NT2/D1 (cell line): ENCODE measurements around the gene KCTD15.

Experiments
- DNase-seq: peaks from one replicate; pipeline ENCODE4 v3.0.0-alpha.2; 2011; ENCODE audit warnings: low read depth, low spot score
- H3K27me3 ChIP-seq: 2 replicates; pipeline ENCODE4 v1.6.0; 2011; ENCODE audit warnings: mild to moderate bottlenecking; ENCODE audit not compliant: insufficient read length, insufficient read depth
- H3K36me3 ChIP-seq: 2 replicates; pipeline ENCODE4 v1.6.1; 2011; ENCODE audit warnings: mild to moderate bottlenecking, low read length, mixed read lengths; ENCODE audit not compliant: insufficient read depth, insufficient read length
- H3K4me1 ChIP-seq: 2 replicates; pipeline ENCODE4 v1.5.1; 2011; ENCODE audit not compliant: insufficient read depth, insufficient read length
- H3K4me3 ChIP-seq: 2 replicates; pipeline ENCODE4 v1.5.1; 2011; ENCODE audit warnings: low read depth; ENCODE audit not compliant: insufficient read length
- H3K9ac ChIP-seq: 2 replicates; pipeline ENCODE4 v1.6.0; 2011; ENCODE audit warnings: low read depth; ENCODE audit not compliant: insufficient read length
- H3K9me3 ChIP-seq: 2 replicates; pipeline ENCODE4 v1.5.1; 2011; ENCODE audit warnings: mild to moderate bottlenecking, low read length; ENCODE audit not compliant: insufficient read depth
- SUZ12 ChIP-seq: IDR thresholded peaks from 2 replicates; pipeline ENCODE4 v1.6.1; 2011; ENCODE audit not compliant: insufficient read length, insufficient read depth; ENCODE audit errors: extremely low read depth
- YY1 ChIP-seq: IDR thresholded peaks from 2 replicates; pipeline ENCODE4 v1.6.1; 2011; ENCODE audit not compliant: insufficient read length, insufficient read depth
- ZNF274 ChIP-seq: IDR thresholded peaks from 2 replicates; pipeline ENCODE4 v1.6.1; 2011; ENCODE audit warnings: mild to moderate bottlenecking, low read depth, low read length

The KCTD15 gene

GRCh38 chr19:33752018-33752800 lies 44.5 kb upstream of the KCTD15 start:
- peaks cover 2% of the 10 kb centered on the region for H3K4me1 ChIP-seq
- DNase-seq, result no peak
- H3K36me3 ChIP-seq, result no peaks in the 10 kb centered on the region
- TF ChIP-seq YY1 (no peak), SUZ12 (no peak), ZNF274 (no peak)
- no peaks in the 10 kb centered on the region for H3K27me3 ChIP-seq
- no peak overlapping the region for H3K4me3 ChIP-seq
- H3K9me3 ChIP-seq, result no peaks in the 10 kb centered on the region
- no peak overlapping the region for H3K9ac ChIP-seq

GRCh38 chr19:33752945-33753344 lies 43.7 kb upstream of the KCTD15 start:
- no peaks in the 10 kb centered on the region for H3K9me3 ChIP-seq
- no peak for TF ChIP-seq SUZ12
- no peak for TF ChIP-seq ZNF274
- no peak for TF ChIP-seq YY1
- no peak overlapping the region for H3K9ac ChIP-seq
- peaks cover 2% of the 10 kb centered on the region for H3K4me1 ChIP-seq
- no peak for DNase-seq
- no peak overlapping the region for H3K4me3 ChIP-seq
- no peaks in the 10 kb centered on the region for H3K36me3 ChIP-seq
- H3K27me3 ChIP-seq, result no peaks in the 10 kb centered on the region

DNA sequence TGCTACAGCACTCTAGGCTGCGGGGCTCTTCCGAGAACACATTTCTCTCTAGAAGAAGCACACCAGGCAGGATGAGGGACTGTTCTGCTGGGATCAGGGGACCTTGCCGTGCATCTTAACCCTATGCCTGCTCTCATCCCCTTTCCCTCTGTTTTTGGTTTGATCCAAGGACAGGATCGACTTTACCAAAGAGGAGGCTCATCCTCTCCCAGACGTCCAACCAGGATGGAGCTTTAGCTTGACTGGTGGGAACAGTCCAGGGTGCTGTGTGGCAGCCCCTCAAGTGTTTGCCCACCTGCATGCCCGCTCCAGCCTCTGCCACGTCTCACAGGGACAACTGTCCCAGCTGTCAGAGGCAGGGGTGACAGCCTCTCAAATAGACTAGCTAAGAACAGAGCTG lies 42.3 kb upstream of the KCTD15 start:
- Histone ChIP-seq H3K9ac (no peak overlapping the region), H3K36me3 (no peaks in the 10 kb centered on the region), H3K4me3 (no peak overlapping the region), H3K4me1 (peaks cover 2% of the 10 kb centered on the region), H3K27me3 (no peaks in the 10 kb centered on the region), H3K9me3 (no peaks in the 10 kb centered on the region)
- TF ChIP-seq ZNF274 (no peak), YY1 (no peak), SUZ12 (no peak)
- no peak for DNase-seq

- Histone ChIP-seq H3K9me3 (no peaks in the 10 kb centered on the region), H3K4me1 (peaks cover 2% of the 10 kb centered on the region), H3K4me3 (no peak overlapping the region), H3K36me3 (no peaks in the 10 kb centered on the region), H3K27me3 (no peaks in the 10 kb centered on the region), H3K9ac (no peak overlapping the region)
- no peak for DNase-seq
- TF ChIP-seq ZNF274 (no peak), SUZ12 (no peak), YY1 (no peak)
Observed at GRCh38 chr19:33755099-33756035, 41.3 kb upstream of the KCTD15 start.

DNA sequence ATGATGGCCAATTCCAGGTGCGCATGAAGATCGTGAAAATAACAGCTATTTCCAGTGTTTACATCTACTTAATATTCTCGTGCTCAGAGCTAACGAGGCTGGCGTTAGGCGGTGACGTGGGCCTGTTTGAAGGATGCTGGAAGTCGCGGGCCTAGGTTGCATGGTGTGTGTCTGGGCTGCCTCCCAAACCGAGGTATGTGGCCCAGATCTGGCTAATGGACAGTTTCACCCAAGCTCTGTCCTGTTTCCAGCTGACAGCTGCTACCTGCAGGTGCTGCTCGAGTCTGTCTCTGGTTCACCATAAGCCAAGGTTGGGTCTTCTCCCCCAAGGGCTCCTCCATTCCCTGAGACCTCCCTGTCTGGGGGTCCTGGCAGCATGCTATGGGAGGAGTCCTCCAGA lies 40.5 kb upstream of the KCTD15 start:
- H3K4me1 ChIP-seq, result peaks cover 2% of the 10 kb centered on the region
- DNase-seq, result no peak
- TF ChIP-seq SUZ12 (no peak), YY1 (no peak), ZNF274 (no peak)

GRCh38 chr19:33758541-33759013 lies 38.1 kb upstream of the KCTD15 start:
- H3K9me3 ChIP-seq, result no peaks in the 10 kb centered on the region
- H3K36me3 ChIP-seq, result no peaks in the 10 kb centered on the region
- peaks cover 3% of the 10 kb centered on the region for H3K4me1 ChIP-seq
- TF ChIP-seq SUZ12 (no peak), YY1 (no peak), ZNF274 (no peak)
- H3K4me3 ChIP-seq, result no peak overlapping the region
- H3K9ac ChIP-seq, result no peak overlapping the region
- H3K27me3 ChIP-seq, result no peaks in the 10 kb centered on the region
- no peak for DNase-seq

More for the DNA sequence above, 40.5 kb upstream of the KCTD15 start:
- Histone ChIP-seq H3K36me3 (no peaks in the 10 kb centered on the region), H3K4me3 (no peak overlapping the region), H3K27me3 (no peaks in the 10 kb centered on the region), H3K9me3 (no peaks in the 10 kb centered on the region), H3K9ac (no peak overlapping the region)

GRCh38 chr19:33759356-33759755 lies 37.3 kb upstream of the KCTD15 start:
- H3K9ac ChIP-seq, result no peak overlapping the region
- TF ChIP-seq ZNF274, result no peak
- TF ChIP-seq SUZ12, result no peak
- TF ChIP-seq YY1, result no peak
- no peaks in the 10 kb centered on the region for H3K27me3 ChIP-seq
- no peak for DNase-seq
- peaks cover 8% of the 10 kb centered on the region for H3K4me1 ChIP-seq
- H3K36me3 ChIP-seq, result no peaks in the 10 kb centered on the region
- no peaks in the 10 kb centered on the region for H3K9me3 ChIP-seq
- H3K4me3 ChIP-seq, result no peak overlapping the region
